Measurements from ENCODE around the gene HBEGF. TPM values are rescaled to one million over a fixed set of nuclear protein-coding genes. Genes with fewer than 3 reads are reported as not detected.

The HBEGF gene
- total RNA-seq, 1 donor from 2014 or later, result 31.6 TPM

DNA sequence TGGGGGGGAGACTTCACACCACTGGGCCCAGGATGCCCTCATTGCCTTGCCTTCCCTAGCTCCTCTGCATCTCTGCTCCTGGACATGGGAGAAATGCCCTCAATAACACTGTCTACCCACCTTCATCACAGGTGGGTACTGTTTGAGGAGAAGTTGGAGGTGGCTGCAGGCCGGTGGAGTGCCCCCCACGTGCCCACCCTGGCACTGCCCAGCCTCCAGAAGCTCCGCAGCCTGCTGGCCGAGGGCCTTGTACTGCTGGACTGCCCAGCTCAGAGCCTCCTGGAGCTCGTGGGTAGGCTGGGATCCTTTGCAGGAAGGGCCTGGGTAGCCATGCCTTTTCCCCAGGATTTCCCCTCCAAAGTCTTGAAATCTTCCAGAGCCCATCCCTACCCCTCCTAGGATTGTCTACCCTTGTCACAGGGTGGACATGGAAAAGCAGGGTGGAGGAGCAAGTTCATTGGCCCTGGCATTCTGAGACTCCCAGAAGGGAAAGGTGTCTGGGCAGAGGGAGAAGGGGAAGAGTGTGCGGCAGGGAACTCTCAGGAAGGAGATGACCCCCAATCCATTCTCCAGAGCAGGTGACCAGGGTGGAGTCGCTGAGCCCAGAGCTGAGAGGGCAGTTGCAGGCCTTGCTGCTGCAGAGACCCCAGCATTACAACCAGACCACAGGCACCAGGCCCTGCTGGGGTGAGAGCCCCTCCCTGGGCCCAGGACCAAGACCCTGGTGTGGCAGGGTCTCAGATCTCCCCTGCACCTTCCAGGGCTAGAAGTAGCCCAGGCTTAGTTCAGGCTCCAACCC, 14.5 kb upstream of the HBEGF start:
- Histone ChIP-seq H3K27me3 (ENCODE audit: control insufficient read depth, insufficient read depth, low read length) (no peaks in the 10 kb centered on the region), H3K4me3 (ENCODE audit: low read depth, low read length) (no peak overlapping the region), H3K36me3 (ENCODE audit: control insufficient read depth, insufficient read depth, low read length) (no peaks in the 10 kb centered on the region)
- TF ChIP-seq, protein P1, sequence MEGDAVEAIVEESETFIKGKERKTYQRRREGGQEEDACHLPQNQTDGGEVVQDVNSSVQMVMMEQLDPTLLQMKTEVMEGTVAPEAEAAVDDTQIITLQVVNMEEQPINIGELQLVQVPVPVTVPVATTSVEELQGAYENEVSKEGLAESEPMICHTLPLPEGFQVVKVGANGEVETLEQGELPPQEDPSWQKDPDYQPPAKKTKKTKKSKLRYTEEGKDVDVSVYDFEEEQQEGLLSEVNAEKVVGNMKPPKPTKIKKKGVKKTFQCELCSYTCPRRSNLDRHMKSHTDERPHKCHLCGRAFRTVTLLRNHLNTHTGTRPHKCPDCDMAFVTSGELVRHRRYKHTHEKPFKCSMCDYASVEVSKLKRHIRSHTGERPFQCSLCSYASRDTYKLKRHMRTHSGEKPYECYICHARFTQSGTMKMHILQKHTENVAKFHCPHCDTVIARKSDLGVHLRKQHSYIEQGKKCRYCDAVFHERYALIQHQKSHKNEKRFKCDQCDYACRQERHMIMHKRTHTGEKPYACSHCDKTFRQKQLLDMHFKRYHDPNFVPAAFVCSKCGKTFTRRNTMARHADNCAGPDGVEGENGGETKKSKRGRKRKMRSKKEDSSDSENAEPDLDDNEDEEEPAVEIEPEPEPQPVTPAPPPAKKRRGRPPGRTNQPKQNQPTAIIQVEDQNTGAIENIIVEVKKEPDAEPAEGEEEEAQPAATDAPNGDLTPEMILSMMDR (IDR thresholded peaks at IDR 0.05; ENCODE audit: insufficient read depth, low read length, poor library complexity, severe bottlenecking), result no peak
- DNase-seq (ENCODE audit: low read depth), result no peak

DNA sequence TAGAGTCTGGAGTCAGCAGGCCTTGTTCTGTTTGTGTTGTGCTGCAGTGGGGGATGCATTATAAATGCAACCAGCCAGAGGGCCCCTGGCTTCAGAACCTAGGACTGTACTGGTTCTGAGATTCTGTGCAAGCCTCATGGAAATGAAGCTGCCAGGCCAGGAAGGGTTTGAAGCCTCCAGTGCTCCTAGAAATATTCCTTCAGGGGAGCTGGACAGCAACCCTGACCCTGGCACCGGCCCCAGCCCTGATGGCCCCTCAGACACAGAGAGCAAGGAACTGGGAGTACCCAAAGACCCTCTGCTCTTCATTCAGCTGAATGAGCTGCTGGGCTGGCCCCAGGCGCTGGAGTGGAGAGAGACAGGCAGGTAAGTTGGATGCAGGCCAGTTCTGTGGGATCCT, 13.7 kb upstream of the HBEGF start, which contains the start of gene SLC4A9:
SLC4A9 (plus strand) TSS at position 94 of the 400 bp plus-strand sequence; CDS start at position 137, 43 bp downstream.
- Histone ChIP-seq H3K36me3 (ENCODE audit: control insufficient read depth, insufficient read depth, low read length) (no peaks in the 10 kb centered on the region), H3K27me3 (ENCODE audit: control insufficient read depth, insufficient read depth, low read length) (no peaks in the 10 kb centered on the region), H3K4me3 (ENCODE audit: low read depth, low read length) (no peak within 1 kb of the TSS)
- no peak for DNase-seq (ENCODE audit: low read depth)
- TF ChIP-seq, protein P1 (IDR thresholded peaks at IDR 0.05; ENCODE audit: insufficient read depth, low read length, poor library complexity, severe bottlenecking), result no peak

DNA sequence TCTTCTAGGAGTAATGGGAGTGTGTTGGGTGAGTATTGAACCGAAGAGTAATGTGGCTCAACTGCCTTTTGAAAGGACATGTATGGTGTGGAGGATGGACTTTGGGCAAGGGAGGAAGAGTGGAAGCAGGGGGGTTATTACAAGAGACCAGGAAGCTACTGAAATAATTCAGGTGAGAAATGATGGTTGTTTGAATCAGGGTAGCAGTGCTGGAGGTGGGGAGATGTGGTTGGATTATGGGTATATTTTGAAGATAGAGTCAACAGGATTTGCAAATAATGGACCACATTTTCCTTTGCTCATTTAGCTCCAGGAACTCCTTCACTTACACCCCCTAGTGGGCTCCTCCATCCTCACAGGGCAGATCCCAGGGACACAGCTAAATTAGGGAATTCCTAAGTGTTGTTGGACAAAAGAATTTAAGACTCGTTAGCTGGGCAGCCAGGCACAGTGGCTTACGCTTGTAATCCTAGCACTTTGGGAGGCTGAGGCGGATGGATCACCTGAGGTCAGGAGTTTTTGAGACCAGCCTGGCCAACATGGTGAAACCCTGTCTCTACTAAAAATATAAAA, 12.4 kb upstream of the HBEGF start:
- TF ChIP-seq, protein P1 (IDR thresholded peaks at IDR 0.05; ENCODE audit: insufficient read depth, low read length, poor library complexity, severe bottlenecking), result peak; percentile 41
- Histone ChIP-seq H3K36me3 (ENCODE audit: control insufficient read depth, insufficient read depth, low read length) (no peaks in the 10 kb centered on the region), H3K4me3 (ENCODE audit: low read depth, low read length) (no peak overlapping the region), H3K27me3 (ENCODE audit: control insufficient read depth, insufficient read depth, low read length) (no peaks in the 10 kb centered on the region)
- no peak for DNase-seq (ENCODE audit: low read depth)

DNA sequence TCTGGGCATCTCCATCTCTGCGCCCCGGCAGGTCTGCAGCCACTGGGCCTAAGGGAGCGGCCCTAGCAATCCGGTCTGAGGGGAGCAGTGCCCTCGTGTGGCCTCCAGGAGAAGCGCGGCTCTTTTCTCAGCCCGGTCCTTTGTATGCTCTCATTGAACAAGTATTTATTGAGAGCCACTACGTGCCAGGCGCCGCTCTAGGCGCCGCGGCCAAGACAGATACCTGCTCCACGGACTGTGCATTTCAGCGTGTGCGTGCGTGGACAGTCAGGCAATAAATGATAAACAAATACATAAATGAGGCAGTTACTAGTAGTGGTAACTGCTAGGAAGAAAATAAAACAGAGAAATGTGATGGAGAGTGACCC, 11.3 kb upstream of the HBEGF start:
- no peaks in the 10 kb centered on the region for H3K27me3 ChIP-seq (ENCODE audit: control insufficient read depth, insufficient read depth, low read length)
- DNase-seq (ENCODE audit: low read depth), result peak; percentile 43
- no peaks in the 10 kb centered on the region for H3K36me3 ChIP-seq (ENCODE audit: control insufficient read depth, insufficient read depth, low read length)
- TF ChIP-seq, protein P1 (IDR thresholded peaks at IDR 0.05; ENCODE audit: insufficient read depth, low read length, poor library complexity, severe bottlenecking), result peak; percentile 97
- no peak overlapping the region for H3K4me3 ChIP-seq (ENCODE audit: low read depth, low read length)

DNA sequence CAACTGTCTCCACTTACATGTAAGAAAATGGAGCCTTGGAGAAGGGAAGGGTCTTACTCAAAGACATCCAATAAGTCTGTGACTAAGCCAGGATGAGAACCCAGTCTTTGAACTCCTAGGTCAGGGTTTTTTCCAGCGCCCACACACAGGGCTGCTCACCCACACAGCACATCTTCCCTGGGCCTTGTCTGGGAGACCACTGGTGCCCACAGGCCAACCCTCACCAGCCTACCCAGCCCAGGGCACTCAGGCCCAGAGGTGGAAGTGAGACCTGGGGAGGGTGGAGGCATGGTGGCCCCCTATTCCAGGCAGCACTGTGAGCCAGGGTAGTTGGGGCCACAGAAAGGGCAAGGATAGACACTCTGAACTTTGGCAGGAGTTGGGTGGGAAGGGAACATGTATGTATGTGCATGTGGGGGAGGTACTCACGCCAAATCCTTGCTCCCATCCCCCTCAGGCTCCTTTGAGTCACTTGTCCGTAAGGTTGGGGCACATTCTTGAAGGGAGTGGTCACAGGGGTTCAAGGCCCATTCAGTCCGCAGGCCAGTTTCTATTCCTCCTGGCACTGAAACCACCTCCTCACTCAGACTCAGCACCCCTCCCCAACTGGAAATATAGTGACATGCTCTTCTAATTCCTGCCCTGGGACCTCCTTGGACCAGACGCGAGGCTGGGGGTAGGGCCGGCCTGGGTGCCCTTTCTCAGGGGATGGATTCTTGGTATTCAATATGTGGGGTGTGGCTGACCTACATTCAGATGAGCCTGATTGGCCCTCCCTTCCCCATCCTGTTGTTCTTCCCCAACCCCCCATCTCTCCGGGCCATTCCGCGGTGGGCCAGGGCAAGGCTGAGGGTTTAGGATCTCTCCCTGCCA, 10.7 kb upstream of the HBEGF start:
- TF ChIP-seq, protein P1 (IDR thresholded peaks at IDR 0.05; ENCODE audit: insufficient read depth, low read length, poor library complexity, severe bottlenecking), result no peak
- no peaks in the 10 kb centered on the region for H3K36me3 ChIP-seq (ENCODE audit: control insufficient read depth, insufficient read depth, low read length)
- H3K27me3 ChIP-seq (ENCODE audit: control insufficient read depth, insufficient read depth, low read length), result no peaks in the 10 kb centered on the region
- no peak overlapping the region for H3K4me3 ChIP-seq (ENCODE audit: low read depth, low read length)
- no peak for DNase-seq (ENCODE audit: low read depth)

Measured in kidney epithelial cell (primary cell).